Neuronal stem cell (in vitro differentiated cells): ENCODE results near the gene CHD3.
A peak's percentile ranks its signal among the peaks of the same experiment; 100 is the strongest.

Experiments used
- DNase-seq: peaks from one replicate; pipeline ENCODE4 v3.0.0-alpha.2; 2013; ENCODE audit warnings: low spot score
- H2AFZ ChIP-seq: one replicate; pipeline ENCODE4 v1.6.1; 2013; ENCODE audit warnings: mild to moderate bottlenecking, low read length, inconsistent platforms
- H2AK5ac ChIP-seq: 2 replicates; pipeline ENCODE4 v1.6.1; 2013; ENCODE audit warnings: low read depth, mild to moderate bottlenecking, inconsistent platforms, low read length, moderate library complexity, mixed read lengths
- H2BK120ac ChIP-seq: 2 replicates; pipeline ENCODE4 v1.6.1; 2013; ENCODE audit warnings: low read depth, mild to moderate bottlenecking, inconsistent platforms, low read length, moderate library complexity, mixed read lengths
- H2BK12ac ChIP-seq: one replicate; pipeline ENCODE4 v1.6.1; 2013; ENCODE audit warnings: low read length, inconsistent platforms
- H2BK15ac ChIP-seq: 2 replicates; pipeline ENCODE4 v1.6.1; 2013; ENCODE audit warnings: mild to moderate bottlenecking, low read length, inconsistent platforms, mixed read lengths
- H2BK5ac ChIP-seq: one replicate; pipeline ENCODE4 v1.6.1; 2013; ENCODE audit warnings: inconsistent platforms, mild to moderate bottlenecking, low read length, moderate library complexity
- H3K14ac ChIP-seq: one replicate; pipeline ENCODE4 v1.6.1; 2013; ENCODE audit warnings: low read length, inconsistent platforms
- H3K18ac ChIP-seq: 2 replicates; pipeline ENCODE4 v1.6.1; 2013; ENCODE audit warnings: low read length, inconsistent platforms
- H3K23ac ChIP-seq: 2 replicates; pipeline ENCODE4 v1.6.1; 2013; ENCODE audit warnings: low read depth, mild to moderate bottlenecking, mixed read lengths, low read length, inconsistent platforms; ENCODE audit not compliant: poor library complexity
- H3K27ac ChIP-seq: replicated peaks from 3 replicates; pipeline ENCODE4 v1.5.1; 2013; ENCODE audit warnings: low read length, inconsistent platforms
- H3K27me3 ChIP-seq, 3 experiments: 2 replicates each; pipeline ENCODE4 v1.6.1; 2013; ENCODE audit warnings: low read length in 3 of 3, mild to moderate bottlenecking in 2 of 3, inconsistent platforms in 1 of 3, low read depth in 1 of 3, mixed read lengths in 1 of 3, moderate library complexity in 1 of 3; ENCODE audit not compliant: control insufficient read depth in 3 of 3, insufficient read depth in 3 of 3
- H3K36me3 ChIP-seq, 2 donors: replicated peaks in 1 of 2; 2 replicates each; pipeline ENCODE4 v1.6.1; 2013; ENCODE audit warnings: low read length in 2 of 2; ENCODE audit not compliant: control insufficient read depth in 2 of 2, insufficient read depth in 2 of 2
- H3K4ac ChIP-seq: 2 replicates; pipeline ENCODE4 v1.6.1; 2013; ENCODE audit warnings: inconsistent platforms, mild to moderate bottlenecking, low read length, moderate library complexity
- H3K4me1 ChIP-seq, 2 donors: 1 replicate in 1 of 2; 2 replicates in 1 of 2; pipeline ENCODE4 v1.6.1; 2013; ENCODE audit warnings: low read length in 2 of 2, low read depth in 1 of 2; ENCODE audit not compliant: control insufficient read depth in 2 of 2, insufficient read depth in 1 of 2
- H3K4me2 ChIP-seq: one replicate; pipeline ENCODE4 v1.6.1; 2013; ENCODE audit warnings: mild to moderate bottlenecking, low read length, inconsistent platforms; ENCODE audit not compliant: insufficient read depth, poor library complexity, severe bottlenecking
- H3K4me3 ChIP-seq, 2 donors: 2 replicates each; pipeline ENCODE4 v1.5.1; 2013; ENCODE audit warnings: low read length in 2 of 2, mild to moderate bottlenecking in 2 of 2, inconsistent platforms in 1 of 2, moderate library complexity in 1 of 2
- H3K79me1 ChIP-seq: one replicate; pipeline ENCODE4 v1.6.1; 2013; ENCODE audit warnings: low read depth, mild to moderate bottlenecking, inconsistent platforms, low read length, moderate library complexity
- H3K9ac ChIP-seq: one replicate; pipeline ENCODE4 v1.6.1; 2013; ENCODE audit warnings: mild to moderate bottlenecking, low read depth, low read length, inconsistent platforms; ENCODE audit not compliant: poor library complexity
- H3K9me3 ChIP-seq, 2 donors: replicated peaks in 1 of 2; 2 replicates each; pipeline versions ENCODE3 to v1.6.1; 2013; ENCODE audit warnings: low read length in 2 of 2, mild to moderate bottlenecking in 2 of 2, inconsistent platforms in 1 of 2, low read depth in 1 of 2, mixed read lengths in 1 of 2, moderate library complexity in 1 of 2; ENCODE audit not compliant: control insufficient read depth in 2 of 2, insufficient read depth in 1 of 2
- H4K8ac ChIP-seq: one replicate; pipeline ENCODE4 v1.6.1; 2013; ENCODE audit warnings: low read depth, mild to moderate bottlenecking, inconsistent platforms, low read length, moderate library complexity
- H4K91ac ChIP-seq: one replicate; pipeline ENCODE4 v1.6.1; 2013; ENCODE audit warnings: low read length, low read depth, mild to moderate bottlenecking, inconsistent platforms; ENCODE audit not compliant: poor library complexity
- WGBS, 2 donors: extraction: QIAGEN DNeasy Blood & Tissue Kit; methylation state at CpG; one replicate each; pipeline ENCODE4 v1.1.7; 2013; ENCODE audit warnings: missing lambda C conversion rate in 2 of 2, mixed read lengths in 1 of 2; ENCODE audit not compliant: insufficient read length in 2 of 2, insufficient replicate concordance in 1 of 2; ENCODE audit errors: extremely low coverage in 2 of 2; 5-methylcytosine and 5-hydroxymethylcytosine counted together

Gene CHD3

DNA sequence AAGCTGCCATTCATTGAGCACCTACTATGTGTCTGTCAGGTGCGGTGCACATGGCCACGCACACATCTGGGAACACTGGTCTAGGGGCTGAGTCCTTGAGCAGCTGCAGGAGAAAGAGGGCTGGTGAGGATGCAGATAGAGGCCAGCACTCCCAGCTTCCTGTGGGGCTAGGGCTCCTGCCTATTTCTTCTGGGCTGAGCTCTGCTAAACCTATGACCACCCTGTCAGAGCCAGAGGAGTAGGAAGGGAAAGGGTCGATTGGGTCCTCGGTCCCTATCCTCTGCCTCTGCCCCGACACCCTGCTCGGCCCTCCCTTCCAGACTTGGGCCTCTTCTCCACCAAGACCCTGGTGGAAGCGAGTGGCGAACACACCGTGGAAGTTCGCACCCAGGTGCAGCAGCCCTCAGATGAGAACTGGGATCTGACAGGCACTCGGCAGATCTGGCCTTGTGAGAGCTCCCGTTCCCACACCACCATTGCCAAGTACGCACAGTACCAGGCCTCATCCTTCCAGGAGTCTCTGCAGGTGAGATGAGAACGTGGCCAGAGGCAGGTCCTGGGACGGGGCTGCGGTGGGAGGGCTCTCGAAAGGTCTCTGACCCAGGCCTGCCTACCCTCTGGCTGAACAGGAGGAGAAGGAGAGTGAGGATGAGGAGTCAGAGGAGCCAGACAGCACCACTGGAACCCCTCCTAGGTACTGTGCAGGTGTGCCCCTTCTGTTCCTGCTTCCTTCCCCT lies 37.7 kb upstream of the CHD3 start:
- Histone ChIP-seq H3K4me1 (peaks cover 18% of the 10 kb centered on the region in 2 donors), H4K8ac (no peak overlapping the region), H2BK120ac (no peak overlapping the region), H3K9me3 (no peaks in the 10 kb centered on the region), H2BK15ac (no peak overlapping the region), H3K27ac (no peak overlapping the region), H3K79me1 (peaks cover 21% of the 10 kb centered on the region), H3K4ac (no peak overlapping the region), H4K91ac (no peak overlapping the region), H2BK12ac (no peak overlapping the region), H2AK5ac (no peak overlapping the region), H2AFZ (no peak overlapping the region), H3K36me3 (peaks cover 53 to 83% of the 10 kb centered on the region in 2 donors), H3K14ac (no peak overlapping the region), H3K4me2 (peak overlapping the region; percentile 38), H3K9ac (peak overlapping the region; percentile 73), H3K23ac (no peak overlapping the region), H3K4me3 (no peak overlapping the region), H2BK5ac (no peak overlapping the region), H3K27me3 (peaks cover 0 to 9% (median 0%) of the 10 kb centered on the region in 3 experiments), H3K18ac (no peak overlapping the region)
- no peak for DNase-seq
- no CpG with 5 or more reads among the region's 17 CpGs for WGBS, 2 donors

DNA sequence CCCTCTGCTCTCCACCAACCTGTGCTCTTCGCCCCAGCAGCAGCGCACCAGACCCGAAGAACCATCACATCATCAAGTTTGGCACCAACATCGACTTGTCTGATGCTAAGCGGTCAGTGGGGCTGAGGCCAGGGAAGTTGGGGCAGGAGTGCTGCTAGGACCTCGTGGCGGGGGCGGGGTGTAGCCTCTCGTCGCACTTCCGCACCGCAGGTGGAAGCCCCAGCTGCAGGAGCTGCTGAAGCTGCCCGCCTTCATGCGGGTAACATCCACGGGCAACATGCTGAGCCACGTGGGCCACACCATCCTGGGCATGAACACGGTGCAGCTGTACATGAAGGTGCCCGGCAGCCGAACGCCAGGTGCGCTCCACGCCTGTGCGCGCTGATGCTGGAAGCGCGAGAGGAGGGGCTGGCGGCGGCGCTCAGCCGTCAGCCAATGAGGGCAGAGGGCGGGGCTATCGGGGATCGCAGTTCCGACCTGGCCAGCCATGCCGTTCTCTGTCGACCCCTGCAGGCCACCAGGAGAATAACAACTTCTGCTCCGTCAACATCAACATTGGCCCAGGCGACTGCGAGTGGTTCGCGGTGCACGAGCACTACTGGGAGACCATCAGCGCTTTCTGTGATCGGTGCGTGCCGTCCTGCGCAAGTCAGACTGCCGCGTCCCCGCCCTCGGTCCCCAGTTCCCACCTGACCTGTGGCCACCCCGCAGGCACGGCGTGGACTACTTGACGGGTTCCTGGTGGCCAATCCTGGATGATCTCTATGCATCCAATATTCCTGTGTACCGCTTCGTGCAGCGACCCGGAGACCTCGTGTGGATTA lies 36.9 kb upstream of the CHD3 start:
- H3K27me3 ChIP-seq, result peaks cover 0 to 9% (median 0%) of the 10 kb centered on the region in 3 experiments
- H3K9me3 ChIP-seq, result no peaks in the 10 kb centered on the region
- peak overlapping the region; percentile 38 for H3K4me2 ChIP-seq
- H3K14ac ChIP-seq, result peak overlapping the region; percentile 17
- peak overlapping the region; percentile 87 for H3K23ac ChIP-seq
- peak overlapping the region; percentile 86 for H4K8ac ChIP-seq
- H3K4me3 ChIP-seq, result no peak overlapping the region
- peak overlapping the region; percentile 73 for H3K9ac ChIP-seq
- H3K4me1 ChIP-seq, result peaks cover 23 to 25% of the 10 kb centered on the region in 2 donors
- peak; percentile 89 for DNase-seq
- no peak overlapping the region for H3K27ac ChIP-seq
- no peak overlapping the region for H2AFZ ChIP-seq
- H3K18ac ChIP-seq, result peak overlapping the region; percentile 84
- no peak overlapping the region for H4K91ac ChIP-seq
- no peak overlapping the region for H2BK120ac ChIP-seq
- no CpG with 5 or more reads among the region's 60 CpGs for WGBS, 2 donors
- H2BK15ac ChIP-seq, result peak overlapping the region; percentile 91
- H3K36me3 ChIP-seq, result peaks cover 47 to 75% of the 10 kb centered on the region in 2 donors
- H3K79me1 ChIP-seq, result peaks cover 15% of the 10 kb centered on the region
- H2BK5ac ChIP-seq, result peak overlapping the region; percentile 72
- H2AK5ac ChIP-seq, result peak overlapping the region; percentile 89
- no peak overlapping the region for H2BK12ac ChIP-seq
- H3K4ac ChIP-seq, result peak overlapping the region; percentile 47

DNA sequence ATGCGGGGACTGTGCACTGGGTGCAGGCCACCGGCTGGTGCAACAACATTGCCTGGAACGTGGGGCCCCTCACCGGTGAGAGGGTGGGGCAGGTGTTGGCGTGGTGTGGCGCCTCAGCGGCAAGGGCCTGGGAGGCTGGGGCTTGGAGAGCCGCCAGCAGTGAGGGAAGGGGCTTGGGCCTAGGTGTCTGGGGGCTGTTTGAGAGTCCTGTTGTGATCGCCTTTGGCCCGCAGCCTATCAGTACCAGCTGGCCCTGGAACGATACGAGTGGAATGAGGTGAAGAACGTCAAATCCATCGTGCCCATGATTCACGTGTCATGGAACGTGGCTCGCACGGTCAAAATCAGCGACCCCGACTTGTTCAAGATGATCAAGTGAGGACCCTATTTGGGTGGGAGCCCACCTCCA lies 36.3 kb upstream of the CHD3 start:
- Histone ChIP-seq H3K4me3 (no peak overlapping the region), H2AK5ac (peak overlapping the region; percentile 89), H3K4me1 (peaks cover 24 to 28% of the 10 kb centered on the region in 2 donors), H3K9me3 (no peaks in the 10 kb centered on the region), H3K36me3 (peaks cover 42 to 69% of the 10 kb centered on the region in 2 donors), H3K18ac (peak overlapping the region; percentile 84), H4K8ac (peak overlapping the region; percentile 86), H4K91ac (no peak overlapping the region), H2AFZ (no peak overlapping the region), H3K79me1 (peaks cover 10% of the 10 kb centered on the region), H3K27ac (no peak overlapping the region), H3K4ac (no peak overlapping the region), H3K4me2 (no peak overlapping the region), H3K9ac (peak overlapping the region; percentile 57), H3K27me3 (peaks cover 0 to 9% (median 0%) of the 10 kb centered on the region in 3 experiments), H3K14ac (no peak overlapping the region), H2BK15ac (peak overlapping the region; percentile 91), H2BK5ac (peak overlapping the region; percentile 72), H2BK120ac (no peak overlapping the region), H2BK12ac (no peak overlapping the region), H3K23ac (peak overlapping the region; percentile 77)
- no CpG with 5 or more reads among the region's 20 CpGs for WGBS, 2 donors
- no peak for DNase-seq
